Ramos (cell line): Measurements from ENCODE around the gene GATA3.

Source experiments
- in situ Hi-C: fragments of 300-500 bp; cut with MboI; formaldehyde crosslinking; loops from one replicate; pipeline ENCODE4 v1.14.3; 2022; ENCODE audit warnings: low sequenced_read_pairs; ENCODE audit not compliant: unreplicated experiment

GATA3 gene

DNA sequence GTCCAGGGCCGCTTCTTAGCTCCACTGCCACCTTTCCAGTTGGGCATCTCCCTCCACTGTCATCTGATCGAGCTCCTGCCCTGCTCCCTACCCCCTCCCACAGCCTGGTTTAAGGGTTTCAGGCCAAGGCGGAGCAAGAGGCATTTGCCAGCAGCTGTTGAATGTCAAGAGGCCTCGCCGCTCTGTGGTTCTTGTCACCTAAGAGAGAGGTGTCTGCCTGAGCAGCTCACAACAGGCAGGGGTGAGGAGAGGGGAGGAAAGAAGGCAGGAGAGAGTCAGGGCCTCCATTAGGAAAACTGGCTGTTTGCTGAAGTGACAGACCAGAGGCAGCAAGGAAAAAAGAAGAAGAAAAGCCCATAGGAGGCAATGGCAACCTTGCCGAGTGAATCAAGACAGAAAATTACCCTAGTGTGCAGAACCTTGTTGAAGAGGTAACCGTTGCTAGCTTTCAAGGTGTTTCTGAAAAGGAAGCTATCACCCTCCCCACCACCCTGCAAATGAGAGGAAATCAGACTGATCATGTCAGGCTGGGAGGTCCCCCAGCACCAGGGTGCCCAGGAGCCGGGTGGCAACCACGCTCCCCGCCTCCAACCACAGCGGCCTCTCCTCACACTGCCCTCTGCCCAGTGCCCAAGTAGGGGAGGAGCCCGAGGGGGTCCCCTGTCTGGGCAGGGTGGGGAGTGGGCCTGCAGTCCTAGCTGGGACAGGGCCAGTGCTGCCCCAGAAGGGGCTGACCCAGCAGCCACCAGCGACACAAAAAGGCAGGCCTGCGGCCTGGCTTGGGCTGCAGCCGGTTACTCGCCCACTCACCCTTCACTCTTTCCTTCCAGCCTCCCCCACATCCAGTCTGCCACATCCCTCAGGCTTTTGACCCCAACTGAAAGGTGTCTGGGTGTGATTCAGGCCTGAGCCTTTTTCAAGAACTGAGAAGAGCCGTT, 7.1 kb downstream of the GATA3 start:
- in situ Hi-C loops: no loop called here

DNA sequence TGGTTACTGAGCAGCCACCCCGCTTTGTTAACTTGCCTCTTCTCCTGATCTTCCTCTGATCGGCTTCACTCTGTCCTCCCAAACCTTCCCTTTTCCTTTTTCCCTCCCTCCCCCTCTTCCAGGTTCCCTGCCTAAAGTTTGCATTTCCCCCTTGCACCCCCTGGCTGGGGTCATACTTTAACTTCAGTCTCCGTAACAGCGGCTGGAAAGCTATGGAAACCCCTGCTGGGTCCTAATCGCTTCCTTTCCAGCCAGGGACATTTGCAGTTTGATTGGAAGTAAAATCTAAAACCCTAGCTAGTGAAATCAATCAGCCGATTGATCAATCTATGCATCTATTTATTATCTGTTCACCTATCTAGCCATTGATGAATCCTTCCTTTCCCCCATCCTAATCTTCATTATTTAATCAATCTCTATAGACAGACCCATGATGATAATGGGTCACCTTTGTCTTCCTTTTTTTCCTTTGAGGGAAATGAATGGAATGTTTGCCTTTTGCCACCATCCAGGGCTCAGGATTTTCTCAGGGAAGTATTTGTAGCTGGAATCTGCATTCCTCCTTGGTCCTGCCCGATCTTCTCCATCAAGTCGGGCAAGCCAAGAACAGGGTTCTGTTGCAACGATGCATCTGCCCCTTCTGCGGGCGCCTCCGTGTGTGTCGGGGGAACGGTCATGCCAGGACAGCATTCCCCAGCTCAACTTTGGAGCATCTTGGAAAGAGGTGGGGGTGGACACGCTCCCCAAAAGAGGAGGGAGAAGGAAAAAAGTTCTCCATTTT, 8.8 kb downstream of the GATA3 start:
- in situ Hi-C loops: no loop called here

DNA sequence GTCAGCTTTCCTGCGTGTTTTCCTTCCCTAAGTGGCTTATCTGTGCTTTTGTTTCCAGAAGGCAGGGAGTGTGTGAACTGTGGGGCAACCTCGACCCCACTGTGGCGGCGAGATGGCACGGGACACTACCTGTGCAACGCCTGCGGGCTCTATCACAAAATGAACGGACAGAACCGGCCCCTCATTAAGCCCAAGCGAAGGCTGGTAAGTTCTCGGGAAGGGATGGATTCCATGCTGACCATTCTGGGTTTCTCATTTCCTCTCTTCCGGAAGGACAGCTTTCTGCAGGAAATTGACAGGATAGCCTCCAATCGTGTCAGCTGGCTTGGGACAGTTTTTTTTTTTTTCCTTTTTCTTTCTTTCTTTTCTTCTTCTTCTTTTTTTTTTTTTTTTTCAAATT, 9.4 kb downstream of the GATA3 start:
- in situ Hi-C loops: no loop called here

GRCh38 chr10:8064436-8064835, 9.9 kb downstream of the GATA3 start:
- in situ Hi-C loops: no loop called here

DNA sequence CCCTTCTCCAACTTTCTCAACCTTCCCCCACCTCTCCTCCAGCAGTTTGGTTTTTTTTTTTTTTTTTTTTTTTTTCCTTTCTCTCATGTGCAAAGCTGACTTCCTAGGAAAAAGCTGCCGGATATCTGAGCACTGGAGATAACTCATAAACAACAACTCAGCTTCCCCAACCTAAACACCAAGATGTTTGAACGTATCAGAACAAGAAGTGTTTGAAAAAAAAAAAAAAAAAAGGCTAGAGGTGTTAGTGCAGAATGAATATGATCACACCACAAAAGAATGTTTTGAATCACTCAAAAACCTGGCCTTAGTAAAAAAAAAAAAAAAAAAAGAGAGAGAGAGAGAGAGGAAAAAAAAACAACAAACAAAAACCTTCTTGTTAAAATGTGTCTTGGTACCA, 11.2 kb downstream of the GATA3 start:
- in situ Hi-C loops: no loop called here

DNA sequence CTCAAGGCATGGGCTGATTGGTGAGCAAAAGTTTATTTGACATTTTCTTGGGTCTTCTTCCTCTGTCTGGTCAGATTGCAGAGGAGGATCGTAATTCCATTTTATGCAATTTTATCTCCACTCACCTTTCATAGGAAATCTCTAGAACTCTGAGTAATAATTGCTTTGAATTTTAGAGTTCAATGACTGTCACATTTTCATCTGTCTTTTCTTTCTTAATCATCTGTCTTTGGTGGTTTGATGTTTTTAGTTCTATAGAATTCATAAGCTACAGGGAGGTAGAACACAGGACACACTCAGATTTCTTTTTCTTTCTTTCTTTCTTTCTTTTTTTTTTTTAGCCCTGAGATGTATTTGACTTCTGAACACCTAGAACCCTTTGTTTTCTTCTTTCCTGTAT, 11.6 kb downstream of the GATA3 start:
- in situ Hi-C loops: no loop called here

DNA sequence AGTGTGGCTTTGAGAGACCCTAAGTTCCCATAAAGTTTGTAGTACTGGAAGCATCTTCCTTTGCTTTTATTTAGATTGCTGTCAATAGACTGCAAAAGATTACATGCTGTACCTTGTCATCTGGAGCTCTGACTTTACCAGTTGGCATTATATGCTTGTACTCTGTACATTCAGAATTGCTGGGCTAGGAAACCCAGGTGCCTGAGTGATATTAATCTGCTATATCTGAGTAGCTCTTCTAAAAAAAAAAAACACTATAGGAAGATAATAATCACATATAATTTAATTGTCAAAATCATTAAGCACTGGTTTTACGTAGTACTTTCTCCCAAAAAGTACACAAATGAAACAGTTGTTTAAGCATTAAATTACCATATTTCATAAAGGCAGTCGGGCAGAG, 12.3 kb downstream of the GATA3 start:
- in situ Hi-C loops: no loop called here

- in situ Hi-C loops: no loop called here
Measured at GRCh38 chr10:8069108-8069507, 14.6 kb downstream of the GATA3 start.

DNA sequence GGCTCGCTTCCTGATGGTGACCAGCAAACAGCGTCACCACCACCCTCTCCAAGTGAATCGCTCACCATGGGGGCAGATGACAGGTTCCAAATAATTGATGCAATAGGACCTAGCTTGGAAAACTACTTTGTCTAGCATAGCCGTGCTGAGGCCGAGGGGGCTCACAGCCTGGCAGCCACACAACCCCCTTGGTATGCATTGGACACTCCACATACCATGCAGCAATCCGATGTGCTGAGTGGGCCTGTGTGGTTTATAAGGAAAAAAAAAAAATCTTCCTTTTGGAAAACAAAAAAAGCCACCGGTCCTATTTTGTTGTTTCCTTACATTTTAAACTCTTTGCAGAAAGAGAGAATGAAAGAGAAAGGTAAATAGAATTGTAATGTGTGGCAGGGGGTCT, 15.1 kb downstream of the GATA3 start:
- in situ Hi-C loops: no loop called here

DNA sequence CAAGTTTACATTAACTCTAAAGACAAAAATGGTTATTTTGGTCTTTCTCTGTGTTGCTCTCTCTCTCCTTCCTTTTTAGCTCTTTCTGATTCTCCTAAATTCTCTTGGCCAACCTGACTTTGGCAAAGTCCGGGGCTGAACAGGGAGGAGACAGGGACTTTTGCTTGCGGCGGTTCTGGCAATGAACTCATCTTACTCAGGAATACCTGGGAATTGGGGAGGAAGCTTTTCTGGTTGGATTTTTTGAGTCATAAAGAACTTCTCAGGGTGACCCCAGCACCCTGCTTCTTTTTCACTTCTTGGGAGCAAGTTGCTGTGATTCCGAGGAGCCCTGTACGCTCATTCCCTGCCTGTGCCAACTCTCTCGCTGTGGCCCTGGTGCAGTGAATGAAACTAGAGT, 16.0 kb downstream of the GATA3 start:
- in situ Hi-C loops: no loop called here

- in situ Hi-C loops: no loop called here
Measured at GRCh38 chr10:8071006-8071405, 16.5 kb downstream of the GATA3 start.

GRCh38 chr10:8071666-8072065, 17.2 kb downstream of the GATA3 start:
- in situ Hi-C loops: no loop called here

- in situ Hi-C loops: no loop called here
Measured at GRCh38 chr10:8072211-8072610, 17.7 kb downstream of the GATA3 start.

DNA sequence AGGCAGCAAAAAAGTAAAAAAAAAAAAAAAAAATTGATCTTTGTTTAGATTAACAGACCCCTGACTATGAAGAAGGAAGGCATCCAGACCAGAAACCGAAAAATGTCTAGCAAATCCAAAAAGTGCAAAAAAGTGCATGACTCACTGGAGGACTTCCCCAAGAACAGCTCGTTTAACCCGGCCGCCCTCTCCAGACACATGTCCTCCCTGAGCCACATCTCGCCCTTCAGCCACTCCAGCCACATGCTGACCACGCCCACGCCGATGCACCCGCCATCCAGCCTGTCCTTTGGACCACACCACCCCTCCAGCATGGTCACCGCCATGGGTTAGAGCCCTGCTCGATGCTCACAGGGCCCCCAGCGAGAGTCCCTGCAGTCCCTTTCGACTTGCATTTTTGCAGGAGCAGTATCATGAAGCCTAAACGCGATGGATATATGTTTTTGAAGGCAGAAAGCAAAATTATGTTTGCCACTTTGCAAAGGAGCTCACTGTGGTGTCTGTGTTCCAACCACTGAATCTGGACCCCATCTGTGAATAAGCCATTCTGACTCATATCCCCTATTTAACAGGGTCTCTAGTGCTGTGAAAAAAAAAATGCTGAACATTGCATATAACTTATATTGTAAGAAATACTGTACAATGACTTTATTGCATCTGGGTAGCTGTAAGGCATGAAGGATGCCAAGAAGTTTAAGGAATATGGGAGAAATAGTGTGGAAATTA, 19.4 kb downstream of the GATA3 start:
- in situ Hi-C loops: no loop called here

- in situ Hi-C loops: no loop called here
Measured at GRCh38 chr10:8074881-8075280, 20.4 kb downstream of the GATA3 start.

GRCh38 chr10:8075282-8076260, 21.1 kb downstream of the GATA3 start:
- in situ Hi-C loops: no loop called here

DNA sequence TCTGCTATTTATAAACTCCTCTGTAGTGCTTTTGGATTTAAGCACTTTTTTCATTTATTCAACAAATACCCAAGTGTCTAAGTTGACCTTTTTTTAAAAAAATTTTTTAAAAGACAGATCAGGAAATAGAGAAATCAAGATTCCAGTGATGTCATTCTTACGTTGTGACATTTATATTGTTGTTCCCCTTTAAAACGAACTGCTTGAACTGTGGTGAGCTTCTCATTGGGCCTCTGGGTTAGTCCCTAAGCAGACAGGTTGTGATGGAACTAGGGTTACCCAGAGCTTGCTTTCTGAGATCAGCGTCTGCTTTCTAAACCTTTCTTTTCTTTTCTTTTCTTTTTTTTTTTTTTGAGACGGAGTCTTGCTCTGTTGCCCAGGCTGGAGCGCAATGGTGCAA, 22.4 kb downstream of the GATA3 start:
- in situ Hi-C loops: no loop called here

- in situ Hi-C loops: no loop called here
Measured at GRCh38 chr10:8078027-8078426, 23.5 kb downstream of the GATA3 start.

DNA sequence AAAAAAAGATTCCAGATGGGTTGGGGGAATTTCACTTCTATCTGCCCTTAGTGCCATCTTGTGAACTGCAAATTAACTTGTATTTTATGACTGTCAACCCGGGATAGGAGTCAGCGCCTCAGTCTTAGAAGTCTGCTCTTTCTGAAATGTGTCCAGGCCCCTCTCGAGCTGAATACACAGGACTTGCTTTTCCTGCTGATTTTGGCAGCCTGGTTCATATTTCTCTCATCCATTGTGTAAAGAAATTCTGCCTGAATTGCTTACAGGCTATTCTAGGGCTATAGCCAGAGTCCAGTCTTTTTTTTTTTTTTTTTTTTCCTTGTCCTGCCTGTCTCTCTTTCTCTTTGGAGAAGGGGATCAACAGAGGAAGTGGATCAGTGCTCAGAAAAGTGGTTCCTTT, 24.6 kb downstream of the GATA3 start:
- in situ Hi-C loops: no loop called here

GRCh38 chr10:8084799-8085198, 30.3 kb downstream of the GATA3 start:
- in situ Hi-C loops: no loop called here
